ENCODE measurements around the gene GOLGA2. TPM values are rescaled to one million over a fixed set of nuclear protein-coding genes. Genes with fewer than 3 reads are reported as not detected.

GOLGA2 gene
- total RNA-seq, 2 experiments from 2014 or later, result 44.3 to 48.3 TPM

DNA sequence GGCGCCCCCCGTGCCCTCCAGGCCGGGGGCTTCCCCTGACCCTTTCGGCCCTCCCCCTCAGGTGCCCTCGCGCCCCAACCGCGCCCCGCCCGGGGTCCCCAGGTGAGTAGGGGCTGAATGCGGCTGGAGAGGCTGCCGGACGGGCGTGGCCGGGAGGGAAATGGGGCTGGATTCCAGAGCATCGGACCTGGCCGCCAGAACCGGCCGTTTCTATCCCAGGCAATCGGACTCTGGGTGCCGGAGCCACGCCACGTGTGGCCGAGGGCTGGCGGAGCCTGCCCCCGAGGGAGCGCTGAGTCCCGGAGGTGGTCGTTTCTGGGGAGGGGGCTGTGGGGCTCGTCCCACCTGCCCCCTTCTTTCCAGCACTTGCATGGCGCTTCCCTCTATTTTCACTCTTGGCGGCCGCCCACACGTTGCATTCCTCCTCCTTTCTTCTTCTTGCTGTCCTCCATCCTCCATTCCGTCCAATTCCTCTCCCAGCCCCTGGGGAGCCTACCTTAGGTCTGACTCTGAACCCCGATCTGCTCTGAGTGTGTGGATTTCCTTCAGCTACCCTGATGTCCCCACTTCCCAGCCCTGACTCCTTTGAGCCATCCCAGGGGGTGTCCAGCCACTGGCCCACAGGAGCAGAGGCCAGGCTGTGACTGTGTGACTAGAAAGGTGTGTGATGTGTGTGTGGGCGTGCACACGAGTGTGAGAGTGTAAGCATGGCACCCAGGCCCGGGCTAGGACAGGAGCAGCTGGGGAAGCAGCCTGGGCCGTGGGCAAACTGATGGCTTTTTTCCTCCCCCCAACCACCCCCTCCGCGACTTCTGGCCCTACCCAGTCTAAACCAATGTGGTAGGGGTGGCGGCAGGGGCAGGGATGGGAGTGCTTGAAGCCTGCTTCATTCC is 24.7 kb downstream of the GOLGA2 start:
- CTCF ChIA-PET, result interaction anchor here (0.8 to 1.2 kb wide), 3 partner anchors 24 to 111 kb away, joined by 3 read pairs; no protein-coding TSS in a partner anchor
- intact Hi-C loops (cut with DNase I, micrococcal nuclease), result loop anchor here (1.0 to 10.0 kb wide), 7 partner anchors 24 to 682 kb away; partner anchors contain the start of genes BBLN (in 1 of the 2), CIZ1 (in 1 of the 2), DNM1 (in 1 of the 2) and SLC27A4 (in 1 of the 2)
- H3K4me3 Mint-ChIP-seq, result peak overlapping the region; percentile 74
- H3K9me3 ChIP-seq (ENCODE audit: control insufficient read depth in 1 of 2, insufficient read depth in 1 of 2, low read length in 2 of 2), result no peaks in the 10 kb centered on the region
- peaks cover 5% of the 10 kb centered on the region for H3K27me3 Mint-ChIP-seq
- H3K27ac ChIP-seq (ENCODE audit: low read depth in 1 of 2, low read length in 2 of 2), result no peak overlapping the region
- POLR2A ChIA-PET, result interaction anchor here (0.6 to 1.8 kb wide), 17 partner anchors 9 to 1337 kb away, joined by 3 to 29 read pairs (median 3); partner anchors contain the start of genes BBLN, CIZ1, DNM1 and ENDOG
- peak in 3 of 14 experiments; percentile 13 to 39 (median 17) for DNase-seq
- H3K36me3 ChIP-seq (ENCODE audit: insufficient read depth, low read length), result peaks cover 1% of the 10 kb centered on the region
- H3K27me3 ChIP-seq (ENCODE audit: control insufficient read depth in 1 of 2, insufficient read depth in 2 of 2, low read length in 2 of 2), result no peaks in the 10 kb centered on the region
- H3K4me3 ChIP-seq (ENCODE audit: low read length), result peak overlapping the region; percentile 51
- H3K27ac Mint-ChIP-seq, result peak overlapping the region; percentile 22
- no peak for ATAC-seq (ENCODE audit: poor library complexity)
- peaks cover 20% of the 10 kb centered on the region for H3K4me1 ChIP-seq (ENCODE audit: insufficient read depth, low read length)
- no peaks in the 10 kb centered on the region for H3K9me3 Mint-ChIP-seq
- H3K36me3 Mint-ChIP-seq (ENCODE audit: low read depth), result no peaks in the 10 kb centered on the region
- H3K4me1 Mint-ChIP-seq (ENCODE audit: low read depth), result peaks cover 22% of the 10 kb centered on the region
- TF ChIP-seq, protein P1, sequence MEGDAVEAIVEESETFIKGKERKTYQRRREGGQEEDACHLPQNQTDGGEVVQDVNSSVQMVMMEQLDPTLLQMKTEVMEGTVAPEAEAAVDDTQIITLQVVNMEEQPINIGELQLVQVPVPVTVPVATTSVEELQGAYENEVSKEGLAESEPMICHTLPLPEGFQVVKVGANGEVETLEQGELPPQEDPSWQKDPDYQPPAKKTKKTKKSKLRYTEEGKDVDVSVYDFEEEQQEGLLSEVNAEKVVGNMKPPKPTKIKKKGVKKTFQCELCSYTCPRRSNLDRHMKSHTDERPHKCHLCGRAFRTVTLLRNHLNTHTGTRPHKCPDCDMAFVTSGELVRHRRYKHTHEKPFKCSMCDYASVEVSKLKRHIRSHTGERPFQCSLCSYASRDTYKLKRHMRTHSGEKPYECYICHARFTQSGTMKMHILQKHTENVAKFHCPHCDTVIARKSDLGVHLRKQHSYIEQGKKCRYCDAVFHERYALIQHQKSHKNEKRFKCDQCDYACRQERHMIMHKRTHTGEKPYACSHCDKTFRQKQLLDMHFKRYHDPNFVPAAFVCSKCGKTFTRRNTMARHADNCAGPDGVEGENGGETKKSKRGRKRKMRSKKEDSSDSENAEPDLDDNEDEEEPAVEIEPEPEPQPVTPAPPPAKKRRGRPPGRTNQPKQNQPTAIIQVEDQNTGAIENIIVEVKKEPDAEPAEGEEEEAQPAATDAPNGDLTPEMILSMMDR (IDR thresholded peaks at IDR 0.05), result no peak

DNA sequence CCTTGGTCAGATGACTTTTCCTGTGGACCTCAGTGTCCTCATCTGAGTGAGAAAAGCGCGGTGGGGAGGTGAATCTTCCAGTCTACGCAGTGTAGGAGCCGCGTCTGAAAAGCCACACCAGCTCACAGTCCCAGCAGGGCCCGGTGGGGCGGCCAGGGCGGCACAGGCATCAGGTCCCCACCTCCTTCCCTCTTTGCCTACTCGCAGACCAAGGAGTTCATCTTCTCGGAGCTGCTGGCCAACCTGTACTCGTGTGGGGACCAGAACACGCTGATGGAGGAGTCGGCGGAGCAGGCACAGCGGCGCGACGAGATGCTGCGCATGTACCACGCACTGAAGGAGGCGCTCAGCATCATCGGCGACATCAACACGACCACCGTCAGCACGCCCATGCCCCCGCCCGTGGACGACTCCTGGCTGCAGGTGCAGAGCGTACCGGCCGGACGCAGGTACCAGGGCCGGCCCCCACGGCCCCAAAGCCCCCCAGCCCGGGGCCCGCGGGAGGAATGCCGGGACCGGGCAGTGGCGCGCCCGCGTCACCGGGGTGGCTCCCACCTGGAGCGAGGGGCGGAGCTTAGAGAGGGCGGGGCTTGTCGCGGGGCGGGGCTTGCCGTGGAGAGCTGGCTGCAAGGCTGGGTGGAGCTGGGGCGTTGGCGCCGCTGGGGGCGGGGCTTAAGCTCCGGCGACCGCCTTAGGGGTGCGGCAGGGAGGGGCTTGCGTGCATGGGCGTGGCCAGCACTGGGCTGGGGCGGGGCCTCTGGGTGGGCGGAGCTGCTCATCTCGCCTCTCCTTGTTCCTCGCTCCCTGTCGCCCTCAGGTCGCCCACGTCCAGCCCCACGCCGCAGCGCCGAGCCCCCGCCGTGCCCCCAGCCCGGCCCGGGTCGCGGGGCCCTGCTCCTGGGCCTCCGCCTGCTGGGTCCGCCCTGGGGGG is 25.6 kb downstream of the GOLGA2 start:
- H3K27ac Mint-ChIP-seq, result peak overlapping the region; percentile 97
- Histone ChIP-seq H3K9me3 (ENCODE audit: control insufficient read depth in 1 of 2, insufficient read depth in 1 of 2, low read length in 2 of 2) (no peaks in the 10 kb centered on the region), H3K4me1 (ENCODE audit: insufficient read depth, low read length) (peaks cover 22% of the 10 kb centered on the region), H3K27ac (ENCODE audit: low read depth in 1 of 2, low read length in 2 of 2) (peak overlapping the region; percentile 36 to 37), H3K36me3 (ENCODE audit: insufficient read depth, low read length) (no peaks in the 10 kb centered on the region), H3K27me3 (ENCODE audit: control insufficient read depth in 1 of 2, insufficient read depth in 2 of 2, low read length in 2 of 2) (no peaks in the 10 kb centered on the region), H3K4me3 (ENCODE audit: low read length) (peak overlapping the region; percentile 56)
- CTCF ChIA-PET, result interaction anchor here (0.8 to 1.2 kb wide), 4 partner anchors 25 to 112 kb away, joined by 3 read pairs; no protein-coding TSS in a partner anchor
- no peaks in the 10 kb centered on the region for H3K36me3 Mint-ChIP-seq (ENCODE audit: low read depth)
- peak; percentile 96 to 100 (median 99) for DNase-seq
- intact Hi-C loops (cut with DNase I, micrococcal nuclease), result loop anchor here (1.0 to 10.0 kb wide), 7 partner anchors 25 to 681 kb away; partner anchors contain the start of genes BBLN (in 1 of the 2), CIZ1 (in 1 of the 2), DNM1 (in 1 of the 2) and SLC27A4 (in 1 of the 2)
- H3K27me3 Mint-ChIP-seq, result peaks cover 10% of the 10 kb centered on the region
- H3K9me3 Mint-ChIP-seq, result no peaks in the 10 kb centered on the region
- peaks cover 22% of the 10 kb centered on the region for H3K4me1 Mint-ChIP-seq (ENCODE audit: low read depth)
- H3K4me3 Mint-ChIP-seq, result peak overlapping the region; percentile 91
- POLR2A ChIA-PET, result interaction anchor here (0.6 to 1.8 kb wide), 17 partner anchors 10 to 1336 kb away, joined by 3 to 29 read pairs (median 3); partner anchors contain the start of genes BBLN, CIZ1, DNM1 and ENDOG
- TF ChIP-seq, protein P1 (IDR thresholded peaks at IDR 0.05), result no peak
- peak; percentile 92 for ATAC-seq (ENCODE audit: poor library complexity)

Measured in CD4-positive, alpha-beta T cell (primary cell).